IMR-90 (cell line): Measurements from ENCODE around the gene EXOC4. TPM values are rescaled to one million over a fixed set of nuclear protein-coding genes. Genes with fewer than 3 reads are reported as not detected.

ENCODE experiments used
- ATAC-seq: fragments of 200-7000 bp; cut with Tn5 transposase; 2 replicates; pipeline ENCODE4 v1.9.1; 2020; ENCODE audit warnings: low read depth, mild to moderate bottlenecking, moderate library complexity
- BruUV-seq: library from RNA; stranded (reverse); fragments of 400-500 nt; replicated peaks from 2 replicates; lab custom pipeline; 2021; lab: Mats Ljungman, UMichigan
- CTCF ChIA-PET: fragments of 300-600 bp; formaldehyde crosslinking; extraction: SDS; loops from one replicate; lab custom pipeline; 2021; ENCODE audit warnings: antibody characterized with exemption; lab: Yijun Ruan, JAX
- POLR2A ChIA-PET: fragments of 300-600 bp; sonication (Branson Sonifier 250); formaldehyde crosslinking; loops from one replicate; lab custom pipeline; 2022; ENCODE audit warnings: antibody characterized with exemption; ENCODE audit not compliant: unreplicated experiment; lab: Charles Lee
- DNase-seq: peaks from one replicate; pipeline ENCODE4 v3.0.0; 2013
- H2AFZ ChIP-seq: replicated peaks from 2 replicates; pipeline ENCODE3; 2013; ENCODE audit warnings: low read length, mild to moderate bottlenecking; ENCODE audit not compliant: poor library complexity
- H2AK5ac ChIP-seq: 2 replicates; pipeline ENCODE4 v1.6.1; 2013; ENCODE audit warnings: low read depth, low read length, inconsistent platforms
- H2AK9ac ChIP-seq: replicated peaks from 2 replicates; pipeline ENCODE3; 2013; ENCODE audit warnings: mild to moderate bottlenecking, low read depth, low read length, moderate library complexity; ENCODE audit not compliant: poor library complexity
- H2BK120ac ChIP-seq: 2 replicates; pipeline ENCODE4 v1.6.1; 2013; ENCODE audit warnings: low read depth, low read length, inconsistent platforms
- H2BK15ac ChIP-seq: 3 replicates; pipeline ENCODE4 v1.6.1; 2013; ENCODE audit warnings: low read depth, low read length, inconsistent platforms
- H2BK20ac ChIP-seq: 2 replicates; pipeline ENCODE4 v1.6.1; 2013; ENCODE audit warnings: low read depth, mild to moderate bottlenecking, inconsistent platforms, low read length, moderate library complexity
- H2BK5ac ChIP-seq: 2 replicates; pipeline ENCODE4 v1.6.1; 2013; ENCODE audit warnings: mild to moderate bottlenecking, low read depth, low read length, inconsistent platforms; ENCODE audit not compliant: poor library complexity, severe bottlenecking
- H3K14ac ChIP-seq: replicated peaks from 2 replicates; pipeline ENCODE4 v1.6.1; 2013; ENCODE audit warnings: low read depth, low read length, inconsistent platforms
- H3K18ac ChIP-seq: 2 replicates; pipeline ENCODE4 v1.6.1; 2013; ENCODE audit warnings: low read depth, low read length, control low read depth
- H3K23ac ChIP-seq: 2 replicates; pipeline ENCODE4 v1.6.1; 2013; ENCODE audit warnings: low read depth, low read length, inconsistent platforms
- H3K27ac ChIP-seq: 2 replicates; pipeline ENCODE4 v1.5.1; 2013; ENCODE audit warnings: mild to moderate bottlenecking, control low read depth, low read length; ENCODE audit not compliant: insufficient read depth
- H3K27me3 ChIP-seq: 2 replicates; pipeline ENCODE4 v1.6.1; 2013; ENCODE audit warnings: low read length; ENCODE audit not compliant: control insufficient read depth, insufficient read depth
- H3K36me3 ChIP-seq: 2 replicates; pipeline ENCODE4 v1.6.1; 2013; ENCODE audit warnings: low read length, mixed read lengths; ENCODE audit not compliant: control insufficient read depth, insufficient read depth
- H3K4ac ChIP-seq: 2 replicates; pipeline ENCODE4 v1.6.1; 2013; ENCODE audit warnings: low read depth, low read length, inconsistent platforms
- H3K4me1 ChIP-seq: 2 replicates; pipeline ENCODE4 v1.6.1; 2013; ENCODE audit warnings: low read length, mixed read lengths; ENCODE audit not compliant: control insufficient read depth, insufficient read depth
- H3K4me2 ChIP-seq: 2 replicates; pipeline ENCODE4 v1.6.1; 2013; ENCODE audit warnings: low read depth, mild to moderate bottlenecking, control low read depth, low read length, moderate library complexity
- H3K4me3 ChIP-seq: 2 replicates; pipeline ENCODE4 v1.5.1; 2013; ENCODE audit warnings: low read depth, mild to moderate bottlenecking, control low read depth, low read length, moderate library complexity; ENCODE audit not compliant: insufficient read depth
- H3K56ac ChIP-seq: 2 replicates; pipeline ENCODE4 v1.6.1; 2013; ENCODE audit warnings: low read length, inconsistent platforms; ENCODE audit not compliant: insufficient read depth; ENCODE audit errors: extremely low read depth
- H3K79me1 ChIP-seq, 2 experiments: 2 replicates each; pipeline ENCODE4 v1.6.1; 2013; ENCODE audit warnings: low read length in 2 of 2, inconsistent platforms in 1 of 2, low read depth in 1 of 2
- H3K9ac ChIP-seq: 2 replicates; pipeline ENCODE4 v1.6.1; 2013; ENCODE audit warnings: low read depth, low read length, control low read depth
- H3K9me1 ChIP-seq: 2 replicates; pipeline ENCODE4 v1.6.1; 2013; ENCODE audit warnings: low read length, inconsistent platforms; ENCODE audit not compliant: insufficient read depth
- H3K9me3 ChIP-seq: 2 replicates; pipeline ENCODE4 v1.6.1; 2013; ENCODE audit warnings: low read length; ENCODE audit not compliant: control insufficient read depth, insufficient read depth
- H4K20me1 ChIP-seq: 2 replicates; pipeline ENCODE4 v1.6.1; 2013; ENCODE audit warnings: low read length, inconsistent platforms; ENCODE audit not compliant: insufficient read depth
- H4K5ac ChIP-seq: 2 replicates; pipeline ENCODE4 v1.6.1; 2013; ENCODE audit warnings: mild to moderate bottlenecking, low read depth, low read length, control low read depth
- H4K8ac ChIP-seq, 2 experiments: 2 replicates each; pipeline ENCODE4 v1.6.1; 2013; ENCODE audit warnings: low read depth in 2 of 2, low read length in 2 of 2, control low read depth in 1 of 2, inconsistent platforms in 1 of 2
- H4K91ac ChIP-seq: 2 replicates; pipeline ENCODE4 v1.6.1; 2013; ENCODE audit warnings: low read depth, low read length, inconsistent platforms; ENCODE audit not compliant: insufficient read depth
- CEBPB ChIP-seq: IDR thresholded peaks from 2 replicates; pipeline ENCODE4 v1.6.1; 2012; ENCODE audit warnings: low read depth, low read length, improper control_type of control experiment
- WGBS, 2 experiments: methylation state at CpG; one replicate each; pipeline versions ENCODE4 v1.1.5 to v1.1.7; 2013; ENCODE audit warnings: missing lambda C conversion rate in 2 of 2; ENCODE audit not compliant: insufficient read length in 1 of 2; ENCODE audit errors: extremely low coverage in 2 of 2; 5-methylcytosine and 5-hydroxymethylcytosine counted together
- dilution Hi-C: fragments of 300-500 bp; cut with HindIII; formaldehyde crosslinking; loops from one replicate; pipeline ENCODE4 v1.14.3; 2018; ENCODE audit warnings: low sequenced_read_pairs; ENCODE audit not compliant: unreplicated experiment
- in situ Hi-C: fragments of 300-500 bp; cut with MboI; formaldehyde crosslinking; loops from 3 replicates; pipeline ENCODE4 v1.14.3; 2019; ENCODE audit warnings: low sequenced_read_pairs, inconsistent platforms, mixed read lengths
- intact Hi-C: fragments of 100-400 bp; cut with micrococcal nuclease; formaldehyde crosslinking; loops from 2 replicates; pipeline ENCODE4 v1.10.0; 2022
- polyA plus RNA-seq, 3 experiments: library from polyadenylated mRNA; depleted of rRNA; stranded (reverse); fragments of >200 nt; gene quantifications; 2 replicates each; pipeline ENCODE4 v1.2.3, GENCODE V29; 2012; ENCODE audit warnings: low replicate concordance in 1 of 3
- total RNA-seq: library from RNA; depleted of rRNA; stranded (reverse); fragments of >200 nt; gene quantifications from 2 replicates; pipeline ENCODE4 v1.2.3, GENCODE V29; 2012
- TF ChIP-seq, protein P1 (sequence below): conservative IDR thresholded peaks from 2 replicates; pipeline ENCODE4 v1.5.1; 2012; ENCODE audit warnings: mild to moderate bottlenecking, low read depth, low read length, improper control_type of control experiment

EXOC4 gene
- total and polyA plus RNA-seq, 2 of the 4 experiments (the other 2 are of a cell fraction) = 25.4 to 94.6 TPM

DNA sequence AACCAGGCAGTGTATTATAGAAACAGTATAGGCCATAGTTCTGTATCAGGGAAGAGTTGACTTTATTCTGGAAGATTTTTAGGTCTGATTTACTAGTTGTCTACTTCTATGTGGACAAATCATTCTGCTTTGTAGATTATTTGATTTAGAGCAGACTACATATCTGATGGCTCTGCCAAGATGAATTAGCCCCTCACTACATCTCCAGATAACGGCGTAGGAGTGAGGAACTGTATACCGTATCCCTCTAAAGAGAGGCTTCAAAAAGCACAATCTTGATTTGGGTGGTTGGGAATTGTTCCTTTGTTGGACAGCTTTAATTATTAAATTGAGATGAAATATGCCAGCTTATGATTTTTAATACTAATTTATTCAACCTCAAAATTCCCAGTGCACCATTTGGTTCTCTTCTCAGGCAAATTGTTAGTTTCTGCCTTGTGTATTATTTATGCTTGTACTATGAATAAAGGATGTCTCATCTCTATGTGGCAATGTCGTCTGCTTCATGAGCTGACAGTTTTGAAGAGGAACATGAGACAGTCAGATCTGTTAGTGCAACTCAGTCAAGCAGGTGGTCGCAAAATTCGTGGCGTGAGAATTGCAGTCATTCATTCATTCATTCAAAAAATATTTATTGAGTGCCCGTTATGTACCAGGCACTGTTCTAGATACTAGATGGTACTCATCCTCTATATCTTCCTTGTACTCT, 422.8 kb downstream of the EXOC4 start:
- Histone ChIP-seq H3K18ac (no peak overlapping the region), H4K5ac (no peak overlapping the region), H3K4me1 (no peaks in the 10 kb centered on the region), H4K8ac (no peak overlapping the region), H3K56ac (no peak overlapping the region), H3K27me3 (no peaks in the 10 kb centered on the region), H3K9ac (no peak overlapping the region), H2AK9ac (no peak overlapping the region), H3K14ac (no peak overlapping the region), H3K4me2 (no peak overlapping the region), H3K9me3 (no peaks in the 10 kb centered on the region), H4K91ac (no peak overlapping the region), H3K4ac (no peak overlapping the region), H3K27ac (no peak overlapping the region), H2AK5ac (no peak overlapping the region), H3K4me3 (no peak overlapping the region), H3K79me1 (no peaks in the 10 kb centered on the region; a peak in 1 of 4 replicates), H4K20me1 (no peaks in the 10 kb centered on the region), H3K36me3 (no peaks in the 10 kb centered on the region), H2AFZ (no peak overlapping the region), H3K9me1 (no peaks in the 10 kb centered on the region), H3K23ac (no peak overlapping the region), H2BK5ac (no peak overlapping the region), H2BK20ac (no peak overlapping the region), H2BK120ac (no peak overlapping the region), H2BK15ac (no peak overlapping the region)
- BruUV-seq = no TSS peak
- intact Hi-C loops (no loop called here), dilution Hi-C loops (no loop called here), in situ Hi-C loops (no loop called here)
- CTCF ChIA-PET = no interaction called here
- TF ChIP-seq, protein P1, sequence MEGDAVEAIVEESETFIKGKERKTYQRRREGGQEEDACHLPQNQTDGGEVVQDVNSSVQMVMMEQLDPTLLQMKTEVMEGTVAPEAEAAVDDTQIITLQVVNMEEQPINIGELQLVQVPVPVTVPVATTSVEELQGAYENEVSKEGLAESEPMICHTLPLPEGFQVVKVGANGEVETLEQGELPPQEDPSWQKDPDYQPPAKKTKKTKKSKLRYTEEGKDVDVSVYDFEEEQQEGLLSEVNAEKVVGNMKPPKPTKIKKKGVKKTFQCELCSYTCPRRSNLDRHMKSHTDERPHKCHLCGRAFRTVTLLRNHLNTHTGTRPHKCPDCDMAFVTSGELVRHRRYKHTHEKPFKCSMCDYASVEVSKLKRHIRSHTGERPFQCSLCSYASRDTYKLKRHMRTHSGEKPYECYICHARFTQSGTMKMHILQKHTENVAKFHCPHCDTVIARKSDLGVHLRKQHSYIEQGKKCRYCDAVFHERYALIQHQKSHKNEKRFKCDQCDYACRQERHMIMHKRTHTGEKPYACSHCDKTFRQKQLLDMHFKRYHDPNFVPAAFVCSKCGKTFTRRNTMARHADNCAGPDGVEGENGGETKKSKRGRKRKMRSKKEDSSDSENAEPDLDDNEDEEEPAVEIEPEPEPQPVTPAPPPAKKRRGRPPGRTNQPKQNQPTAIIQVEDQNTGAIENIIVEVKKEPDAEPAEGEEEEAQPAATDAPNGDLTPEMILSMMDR = no peak
- 0 out of 2 replicates have a peak, but pooled peaks have one; percentile 28 for TF ChIP-seq CEBPB
- POLR2A ChIA-PET = no interaction called here
- ATAC-seq (peak; percentile 21; the same call in 1 of the 2 replicates), DNase-seq (peak; percentile 24)
- no CpG with 5 or more reads among the region's 8 CpGs for WGBS, 2 experiments
